B cell (primary cell): ENCODE data around the gene PC.

Experiments
- CTCF ChIP-seq: fragments of 200-600 bp; IDR thresholded peaks from one replicate; pipeline ENCODE4 v1.8.0; 2022; ENCODE audit warnings: antibody characterized with exemption, mild to moderate bottlenecking
- EZH2 ChIP-seq: IDR thresholded peaks from 2 replicates; pipeline ENCODE4 v1.6.1; 2012; ENCODE audit warnings: borderline replicate concordance, low read depth, mild to moderate bottlenecking, moderate library complexity, low read length; ENCODE audit not compliant: insufficient read depth, poor library complexity, severe bottlenecking

DNA sequence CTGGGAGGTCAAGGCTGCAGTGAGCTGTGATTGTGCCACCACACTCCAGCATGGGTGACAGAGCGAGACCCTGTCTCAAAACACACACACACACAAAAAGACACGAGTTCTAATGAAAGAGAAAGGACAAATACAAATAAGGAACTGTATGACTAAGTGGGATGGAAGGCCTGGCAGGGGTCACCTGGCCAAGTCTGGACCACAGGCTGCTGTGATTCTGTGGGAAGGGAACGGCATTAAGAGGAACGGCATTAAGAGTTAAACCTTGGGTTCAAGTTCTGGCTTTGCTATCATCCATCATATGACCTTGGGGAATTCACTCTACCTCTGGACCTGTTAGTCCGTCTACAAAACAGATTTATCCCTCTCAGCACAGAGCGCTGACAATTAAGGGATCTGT lies 53.6 kb downstream of the PC start:
- TF ChIP-seq CTCF (no peak), EZH2 (no peak)
